K562 (cell line): ENCODE measurements around the gene CD46. TPM values are rescaled to one million over a fixed set of nuclear protein-coding genes. Genes with fewer than 3 reads are reported as not detected.

Experiments used
- FOS ChIP-seq: IDR thresholded peaks from 3 replicates; pipeline ENCODE4 v1.6.1; 2011; ENCODE audit not compliant: insufficient read length; ENCODE audit errors: extremely low read depth
- FOXK2 ChIP-seq, 2 experiments: fragments of 450-650 bp; IDR thresholded peaks in 1 of 2; conservative IDR thresholded peaks in 1 of 2; 2 replicates each; pipeline ENCODE4 v1.6.1; 2016; ENCODE audit warnings: low read depth in 2 of 2, mild to moderate bottlenecking in 1 of 2
- MBD2 ChIP-seq: sonication (generic); IDR thresholded peaks from 2 replicates; pipeline ENCODE4 v1.6.1; 2016; ENCODE audit warnings: low read depth, borderline replicate concordance
- MEIS2 ChIP-seq: fragments of 450-650 bp; IDR thresholded peaks from 2 replicates; pipeline ENCODE4 v1.6.1; 2014; ENCODE audit warnings: mild to moderate bottlenecking; ENCODE audit not compliant: partially characterized antibody
- NEUROD1 ChIP-seq: fragments of 150-350 bp; IDR thresholded peaks from 2 replicates; pipeline ENCODE4 v1.6.1; 2014; ENCODE audit warnings: borderline replicate concordance, low read length, low read depth; ENCODE audit not compliant: partially characterized antibody
- NFIC ChIP-seq: fragments of 450-650 bp; IDR thresholded peaks from 2 replicates; pipeline ENCODE4 v1.6.1; 2017; ENCODE audit warnings: mild to moderate bottlenecking, inconsistent platforms
- NFYB ChIP-seq: IDR thresholded peaks from 2 replicates; pipeline ENCODE4 v1.6.1; 2011; ENCODE audit warnings: mild to moderate bottlenecking, moderate library complexity; ENCODE audit not compliant: insufficient read length; ENCODE audit errors: extremely low read depth
- SPI1 ChIP-seq: IDR thresholded peaks from 2 replicates; pipeline ENCODE4 v1.6.1; 2011; ENCODE audit warnings: low read depth, low read length, control low read depth, borderline replicate concordance
- TBP ChIP-seq: optimal IDR thresholded peaks from 2 replicates; pipeline ENCODE3; 2011; ENCODE audit warnings: low read depth, low read length, improper control_type of control experiment
- polyA plus RNA-seq, 8 experiments: library from polyadenylated mRNA; depleted of rRNA in 4 of 8; stranded (reverse) in 5 of 8; unstranded in 3 of 8; fragments of >200 nt; fragmentation: Nextera tagmentation in 2 of 8; fragmentation: Illumina TruSeq in 1 of 8; extraction: Ambion mirVana in 2 of 8; extraction: Trizol in 1 of 8; gene quantifications; 2 replicates each; pipeline versions ENCODE4 v1.2.1 to v1.2.3, GENCODE V29; 2011 to 2014; ENCODE audit warnings: inconsistent platforms in 1 of 8, missing spikeins in 1 of 8
- total RNA-seq, 7 experiments: library from RNA; depleted of rRNA in 6 of 7; stranded (reverse); fragments of >200 nt in 6 of 7; fragmentation: Illumina TruSeq in 2 of 7; extraction: Trizol in 2 of 7; gene quantifications; 2 replicates each; pipeline versions ENCODE4 v1.2.1 to v1.2.3, GENCODE V29; 2011 to 2021; ENCODE audit warnings: low replicate concordance in 1 of 7
- TF ChIP-seq, protein P1 (sequence below): sonication (generic); formaldehyde crosslinking; IDR thresholded peaks from 2 replicates; pipeline ENCODE4 v1.8.0; 2022; ENCODE audit warnings: missing genetic modification reagents, mild to moderate bottlenecking, moderate library complexity, borderline replicate concordance
- TF ChIP-seq, protein P2 (sequence below), 2 experiments: IDR thresholded peaks in 1 of 2; conservative IDR thresholded peaks in 1 of 2; 2 replicates each; pipeline ENCODE4 v1.6.1; 2016; ENCODE audit warnings: low read depth in 2 of 2, mild to moderate bottlenecking in 1 of 2, missing compliant biosample characterization in 1 of 2, missing genetic modification characterization in 1 of 2, moderate library complexity in 1 of 2
- TF ChIP-seq, protein P3 (sequence below): fragments of 450-650 bp; IDR thresholded peaks from 2 replicates; pipeline ENCODE4 v1.6.1; 2017; ENCODE audit warnings: antibody characterized with exemption

The CD46 gene
- total and polyA plus RNA-seq, 9 of the 15 experiments (the other 6 are each of a cell fraction or from before 2014, with no cell fraction given): 87.9 to 374 (median 156) TPM

DNA sequence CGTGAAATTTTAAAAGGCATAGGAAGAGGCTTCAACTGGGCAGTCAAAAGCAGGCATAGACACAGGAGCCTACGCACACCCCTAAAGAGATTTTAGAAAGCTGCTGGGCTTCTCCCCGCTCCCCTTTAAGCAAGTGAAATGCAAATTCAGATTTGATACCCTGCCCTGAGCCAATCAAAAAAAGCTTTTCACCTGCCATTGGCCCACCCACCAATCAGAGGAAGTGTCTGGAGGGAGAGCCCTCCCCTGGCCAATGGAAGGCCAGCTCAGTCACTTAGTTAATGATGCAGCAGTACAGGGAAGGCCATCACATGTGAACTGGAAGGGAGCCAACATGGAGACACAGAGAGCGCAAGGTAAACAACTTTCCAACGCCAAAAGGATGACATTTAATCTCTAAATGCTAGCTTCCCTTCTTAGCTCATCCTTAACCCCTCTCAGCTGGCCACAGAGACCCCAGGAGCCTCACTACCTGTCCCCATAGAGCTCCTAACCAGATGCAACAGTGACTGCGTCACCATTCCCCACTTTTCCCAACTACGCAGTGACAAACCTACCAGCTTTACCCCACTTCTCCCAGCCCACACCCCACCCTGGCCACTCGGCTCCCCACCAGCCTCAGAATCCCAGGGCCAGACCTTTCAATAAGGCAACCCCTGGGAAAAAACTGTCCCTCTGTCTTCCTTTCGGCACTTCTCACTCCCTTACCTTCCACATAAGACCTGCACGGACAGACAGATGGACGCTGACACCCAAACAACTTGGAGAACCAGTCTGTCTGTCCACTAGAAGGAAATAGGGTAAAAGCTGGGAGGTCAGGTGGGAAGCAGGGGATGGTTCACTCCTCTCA is 71.0 kb downstream of the CD46 start (continued):
- TF ChIP-seq NEUROD1 (peak; percentile 60), NFYB (peak; percentile 86), FOS (peak; percentile 89), MBD2 (peak; percentile 84), MEIS2 (no peak), TBP (no peak), FOXK2 (conservative IDR thresholded peaks at IDR 0.05 in 1 of 2, IDR thresholded peaks at IDR 0.05 in 1 of 2; ENCODE audit: low read depth in 2 of 2) (peak; percentile 67 to 77; a peak in 3 of 4 replicates), NFIC (peak; percentile 95), SPI1 (0 out of 2 replicates have a peak, but pooled peaks have one; percentile 10)
- TF ChIP-seq, protein P1, sequence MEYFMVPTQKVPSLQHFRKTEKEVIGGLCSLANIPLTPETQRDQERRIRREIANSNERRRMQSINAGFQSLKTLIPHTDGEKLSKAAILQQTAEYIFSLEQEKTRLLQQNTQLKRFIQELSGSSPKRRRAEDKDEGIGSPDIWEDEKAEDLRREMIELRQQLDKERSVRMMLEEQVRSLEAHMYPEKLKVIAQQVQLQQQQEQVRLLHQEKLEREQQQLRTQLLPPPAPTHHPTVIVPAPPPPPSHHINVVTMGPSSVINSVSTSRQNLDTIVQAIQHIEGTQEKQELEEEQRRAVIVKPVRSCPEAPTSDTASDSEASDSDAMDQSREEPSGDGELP (CRISPR knock-in tag): 0 out of 2 replicates have a peak, but pooled peaks have one; percentile 24
- TF ChIP-seq, protein P2, sequence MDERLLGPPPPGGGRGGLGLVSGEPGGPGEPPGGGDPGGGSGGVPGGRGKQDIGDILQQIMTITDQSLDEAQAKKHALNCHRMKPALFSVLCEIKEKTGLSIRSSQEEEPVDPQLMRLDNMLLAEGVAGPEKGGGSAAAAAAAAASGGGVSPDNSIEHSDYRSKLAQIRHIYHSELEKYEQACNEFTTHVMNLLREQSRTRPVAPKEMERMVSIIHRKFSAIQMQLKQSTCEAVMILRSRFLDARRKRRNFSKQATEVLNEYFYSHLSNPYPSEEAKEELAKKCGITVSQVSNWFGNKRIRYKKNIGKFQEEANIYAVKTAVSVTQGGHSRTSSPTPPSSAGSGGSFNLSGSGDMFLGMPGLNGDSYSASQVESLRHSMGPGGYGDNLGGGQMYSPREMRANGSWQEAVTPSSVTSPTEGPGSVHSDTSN (CRISPR knock-in tag; IDR thresholded peaks at IDR 0.05; ENCODE audit: low read depth): no peak
- TF ChIP-seq, protein P2 (tag; conservative IDR thresholded peaks at IDR 0.05; ENCODE audit: low read depth): peak; percentile 93
- TF ChIP-seq, protein P3, sequence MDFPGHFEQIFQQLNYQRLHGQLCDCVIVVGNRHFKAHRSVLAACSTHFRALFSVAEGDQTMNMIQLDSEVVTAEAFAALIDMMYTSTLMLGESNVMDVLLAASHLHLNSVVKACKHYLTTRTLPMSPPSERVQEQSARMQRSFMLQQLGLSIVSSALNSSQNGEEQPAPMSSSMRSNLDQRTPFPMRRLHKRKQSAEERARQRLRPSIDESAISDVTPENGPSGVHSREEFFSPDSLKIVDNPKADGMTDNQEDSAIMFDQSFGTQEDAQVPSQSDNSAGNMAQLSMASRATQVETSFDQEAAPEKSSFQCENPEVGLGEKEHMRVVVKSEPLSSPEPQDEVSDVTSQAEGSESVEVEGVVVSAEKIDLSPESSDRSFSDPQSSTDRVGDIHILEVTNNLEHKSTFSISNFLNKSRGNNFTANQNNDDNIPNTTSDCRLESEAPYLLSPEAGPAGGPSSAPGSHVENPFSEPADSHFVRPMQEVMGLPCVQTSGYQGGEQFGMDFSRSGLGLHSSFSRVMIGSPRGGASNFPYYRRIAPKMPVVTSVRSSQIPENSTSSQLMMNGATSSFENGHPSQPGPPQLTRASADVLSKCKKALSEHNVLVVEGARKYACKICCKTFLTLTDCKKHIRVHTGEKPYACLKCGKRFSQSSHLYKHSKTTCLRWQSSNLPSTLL: no peak
